Stimulated activated CD8-positive, alpha-beta memory T cell treated with anti-CD3 and anti-CD28 coated beads, Interleukin-15, amount 100 ng/mL, for 24 hours (primary cell): ENCODE results near the gene ZSCAN20.

Source experiments
- DNase-seq: peaks from one replicate; pipeline ENCODE4 v3.0.0-alpha.2; 2020; ENCODE audit warnings: low read depth

Gene ZSCAN20

DNA sequence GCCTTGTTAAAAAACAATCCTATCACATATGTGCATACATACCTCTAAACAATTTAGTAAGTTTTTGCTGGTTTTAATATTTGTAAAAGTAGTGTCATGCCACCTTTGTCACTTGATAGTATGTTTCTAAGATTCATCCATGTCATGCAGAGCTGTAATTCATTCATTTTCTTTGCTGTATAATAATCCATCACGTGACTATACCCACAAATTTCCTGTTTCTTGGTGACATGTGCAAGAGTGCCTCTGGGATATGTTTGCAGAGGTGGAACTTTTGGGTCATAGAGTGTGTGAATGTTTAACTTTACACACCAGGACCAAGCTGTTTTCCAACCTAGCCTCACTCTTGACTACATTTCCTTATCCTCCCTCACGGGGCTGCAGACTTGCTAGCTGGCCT is 62.9 kb downstream of the ZSCAN20 start:
- no peak for DNase-seq

- no peak for DNase-seq
Measured at GRCh38 chr1:33537885-33538284, 65.4 kb downstream of the ZSCAN20 start.

DNA sequence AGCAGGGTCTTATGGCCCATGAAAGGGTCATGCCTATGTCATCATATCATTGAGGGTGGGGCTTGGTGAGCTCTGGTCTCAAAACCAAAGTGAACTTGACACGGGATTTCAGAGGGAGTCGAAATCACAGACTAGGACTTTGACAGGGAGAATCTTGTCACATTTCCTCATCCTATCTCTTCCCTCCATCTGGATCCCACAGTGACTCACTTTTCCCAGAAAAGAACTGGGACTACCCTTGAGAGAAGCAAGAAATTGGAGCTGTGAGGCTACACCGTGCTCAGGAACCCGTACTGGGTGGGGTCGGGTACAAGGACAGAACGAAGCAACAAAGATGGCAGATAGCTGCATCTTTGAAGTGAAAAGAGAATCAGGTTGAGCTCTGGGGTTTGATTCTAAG is 69.5 kb downstream of the ZSCAN20 start:
- DNase-seq = no peak
